OCI-LY3 (cell line): Measurements from ENCODE around the gene GINS1.

Source experiments
- H2AFZ ChIP-seq: fragments of 200-600, 300-600 bp; shearing (Covaris generic); 2 replicates; pipeline ENCODE4 v1.6.0; 2014; ENCODE audit warnings: antibody characterized with exemption, low read depth, low read length
- H3K27ac ChIP-seq: fragments of 200-600, 300-600 bp; sonication (generic); 2 replicates; pipeline ENCODE4 v1.5.1; 2014; ENCODE audit warnings: mild to moderate bottlenecking, low read length, moderate library complexity, mixed read lengths
- H3K27me3 ChIP-seq: fragments of 200-600, 300-600 bp; sonication (generic); 2 replicates; pipeline ENCODE4 v1.6.1; 2014; ENCODE audit warnings: low read depth, low read length, mixed read lengths
- H3K36me3 ChIP-seq: fragments of 200-600, 300-600 bp; sonication (generic); replicated peaks from 2 replicates; pipeline ENCODE3; 2014; ENCODE audit warnings: low read depth, low read length, mixed read lengths
- H3K4me1 ChIP-seq: fragments of 300-600, 200-600 bp; sonication (generic); 2 replicates; pipeline ENCODE4 v1.6.1; 2014; ENCODE audit warnings: low read length, mixed read lengths
- H3K4me2 ChIP-seq: fragments of 200-600, 300-600 bp; sonication (generic); 2 replicates; pipeline ENCODE4 v1.6.1; 2014; ENCODE audit warnings: low read length, mixed read lengths
- H3K4me3 ChIP-seq: fragments of 300-600, 200-600 bp; sonication (generic); 2 replicates; pipeline ENCODE4 v1.5.1; 2014; ENCODE audit warnings: antibody characterized with exemption, mild to moderate bottlenecking, low read length, moderate library complexity
- H3K79me2 ChIP-seq: fragments of 300-600, 200-600 bp; shearing (Covaris generic); 2 replicates; pipeline ENCODE4 v1.6.1; 2014; ENCODE audit warnings: mild to moderate bottlenecking, low read length, mixed read lengths
- H3K9ac ChIP-seq: fragments of 300-600, 200-600 bp; shearing (Covaris generic); 2 replicates; pipeline ENCODE4 v1.6.0; 2014; ENCODE audit warnings: mild to moderate bottlenecking, low read length, moderate library complexity
- H3K9me3 ChIP-seq: fragments of 200-600, 300-600 bp; shearing (Covaris generic); 2 replicates; pipeline ENCODE4 v1.6.1; 2014; ENCODE audit warnings: low read length, mixed read lengths; ENCODE audit not compliant: insufficient read depth
- H4K20me1 ChIP-seq: fragments of 200-600, 300-600 bp; sonication (generic); 2 replicates; pipeline ENCODE4 v1.6.1; 2016; ENCODE audit warnings: low read length, mixed read lengths; ENCODE audit not compliant: insufficient read depth
- EZH2phosphoT487 ChIP-seq: fragments of 200-600 bp; shearing (Covaris generic); IDR thresholded peaks from 2 replicates; pipeline ENCODE4 v1.6.1; 2018; ENCODE audit warnings: antibody characterized with exemption, mixed run types, low read depth
- TF ChIP-seq, protein P1 (sequence below): fragments of 200-600, 300-600 bp; sonication (generic); IDR thresholded peaks from 2 replicates; pipeline ENCODE4 v1.5.1; 2014; ENCODE audit warnings: antibody characterized with exemption, low read length, low read depth

The GINS1 gene

DNA sequence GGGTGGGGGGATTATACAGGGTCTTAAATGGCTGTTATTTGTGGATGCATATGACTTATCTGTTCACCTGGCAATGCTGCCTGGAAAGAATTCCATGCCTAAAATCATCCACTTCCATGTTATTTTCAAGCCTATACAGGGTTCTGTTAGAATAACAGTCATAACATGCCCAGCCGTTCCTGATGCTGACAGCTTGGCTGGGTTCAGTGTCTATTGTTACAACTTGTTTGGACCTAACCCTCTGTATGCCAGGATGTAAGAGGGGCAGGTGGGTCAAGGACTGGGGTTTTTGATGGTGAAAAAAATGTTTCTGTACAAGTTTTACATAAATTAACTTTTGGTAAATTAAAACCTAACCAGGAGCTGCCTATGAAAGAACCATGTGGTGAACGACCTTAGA, 79.8 kb downstream of the GINS1 start:
- H3K9ac ChIP-seq, result no peak overlapping the region
- no peaks in the 10 kb centered on the region for H3K79me2 ChIP-seq
- 0 out of 2 replicates have a peak, but pooled peaks cover 3% of the 10 kb centered on the region for H3K4me1 ChIP-seq
- no peak overlapping the region for H3K27ac ChIP-seq
- H3K9me3 ChIP-seq, result no peaks in the 10 kb centered on the region
- H2AFZ ChIP-seq, result no peak overlapping the region
- H4K20me1 ChIP-seq, result no peaks in the 10 kb centered on the region
- H3K4me3 ChIP-seq, result no peak overlapping the region
- no peaks in the 10 kb centered on the region for H3K36me3 ChIP-seq
- no peak for TF ChIP-seq EZH2phosphoT487
- TF ChIP-seq, protein P1, sequence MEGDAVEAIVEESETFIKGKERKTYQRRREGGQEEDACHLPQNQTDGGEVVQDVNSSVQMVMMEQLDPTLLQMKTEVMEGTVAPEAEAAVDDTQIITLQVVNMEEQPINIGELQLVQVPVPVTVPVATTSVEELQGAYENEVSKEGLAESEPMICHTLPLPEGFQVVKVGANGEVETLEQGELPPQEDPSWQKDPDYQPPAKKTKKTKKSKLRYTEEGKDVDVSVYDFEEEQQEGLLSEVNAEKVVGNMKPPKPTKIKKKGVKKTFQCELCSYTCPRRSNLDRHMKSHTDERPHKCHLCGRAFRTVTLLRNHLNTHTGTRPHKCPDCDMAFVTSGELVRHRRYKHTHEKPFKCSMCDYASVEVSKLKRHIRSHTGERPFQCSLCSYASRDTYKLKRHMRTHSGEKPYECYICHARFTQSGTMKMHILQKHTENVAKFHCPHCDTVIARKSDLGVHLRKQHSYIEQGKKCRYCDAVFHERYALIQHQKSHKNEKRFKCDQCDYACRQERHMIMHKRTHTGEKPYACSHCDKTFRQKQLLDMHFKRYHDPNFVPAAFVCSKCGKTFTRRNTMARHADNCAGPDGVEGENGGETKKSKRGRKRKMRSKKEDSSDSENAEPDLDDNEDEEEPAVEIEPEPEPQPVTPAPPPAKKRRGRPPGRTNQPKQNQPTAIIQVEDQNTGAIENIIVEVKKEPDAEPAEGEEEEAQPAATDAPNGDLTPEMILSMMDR, result no peak
- peaks cover 18% of the 10 kb centered on the region for H3K27me3 ChIP-seq
- no peak overlapping the region for H3K4me2 ChIP-seq

DNA sequence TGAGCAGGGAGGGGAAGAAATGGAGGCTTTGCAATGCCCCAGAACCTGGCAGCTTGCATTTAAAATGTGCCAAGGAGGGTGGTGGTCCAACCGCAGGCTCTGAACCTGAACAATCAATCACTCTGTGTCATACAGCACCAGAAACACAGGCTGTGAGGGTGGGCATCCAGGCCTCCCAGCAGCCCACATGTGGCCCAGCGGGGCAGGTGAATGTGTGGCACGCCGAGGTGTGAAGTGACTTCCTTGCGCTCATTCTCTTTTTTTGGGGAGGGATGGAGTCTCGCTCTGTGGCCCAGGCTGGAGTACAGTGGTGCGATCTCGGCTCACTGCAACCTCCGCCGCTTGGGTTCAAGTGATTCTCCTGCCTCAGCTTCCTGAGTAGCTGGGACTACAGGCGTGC, 80.5 kb downstream of the GINS1 start:
- Histone ChIP-seq H3K9me3 (no peaks in the 10 kb centered on the region), H3K27ac (no peak overlapping the region), H3K79me2 (no peaks in the 10 kb centered on the region), H3K27me3 (peaks cover 18% of the 10 kb centered on the region), H3K36me3 (no peaks in the 10 kb centered on the region), H3K4me2 (no peak overlapping the region), H2AFZ (no peak overlapping the region), H3K4me3 (no peak overlapping the region), H3K4me1 (0 out of 2 replicates have a peak, but pooled peaks cover 3% of the 10 kb centered on the region), H4K20me1 (no peaks in the 10 kb centered on the region), H3K9ac (no peak overlapping the region)
- TF ChIP-seq EZH2phosphoT487, result no peak
- TF ChIP-seq, protein P1, result no peak

DNA sequence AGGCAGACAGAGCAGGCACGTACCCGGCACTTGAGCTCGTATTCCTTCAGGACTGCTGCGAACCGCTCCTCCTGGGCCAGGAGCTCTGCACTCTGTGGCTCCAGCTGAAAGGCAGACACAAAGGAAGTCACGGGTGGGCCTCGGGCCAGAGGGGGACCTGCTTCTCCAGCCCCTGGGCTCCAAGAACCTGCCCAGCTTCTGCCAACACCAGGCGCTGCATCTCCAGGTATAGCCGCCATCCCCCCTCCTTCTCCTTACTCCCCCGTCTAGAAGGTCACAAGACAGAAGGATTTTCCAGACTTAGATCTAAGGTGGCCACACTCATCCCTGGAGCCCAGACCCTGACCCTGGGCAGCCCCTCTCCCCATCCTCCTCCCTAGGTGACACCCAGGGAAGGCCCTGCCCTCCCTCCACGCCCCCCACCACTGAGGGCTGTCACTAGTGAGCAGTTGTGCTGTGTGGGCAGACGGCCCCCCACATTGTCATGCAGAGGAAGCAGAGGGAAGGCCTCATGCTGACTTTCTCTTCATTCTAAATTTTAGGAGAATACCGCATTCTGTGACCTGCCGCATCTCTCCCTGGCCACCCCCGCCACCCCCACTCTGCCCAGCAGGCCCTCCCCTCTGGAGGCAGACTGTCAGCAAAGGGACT, 81.9 kb downstream of the GINS1 start:
- H2AFZ ChIP-seq, result no peak overlapping the region
- peaks cover 18% of the 10 kb centered on the region for H3K27me3 ChIP-seq
- H3K9ac ChIP-seq, result no peak overlapping the region
- no peaks in the 10 kb centered on the region for H3K36me3 ChIP-seq
- no peaks in the 10 kb centered on the region for H4K20me1 ChIP-seq
- H3K9me3 ChIP-seq, result no peaks in the 10 kb centered on the region
- no peak overlapping the region for H3K4me3 ChIP-seq
- no peak overlapping the region for H3K4me2 ChIP-seq
- H3K4me1 ChIP-seq, result 0 out of 2 replicates have a peak, but pooled peaks cover 3% of the 10 kb centered on the region
- no peak overlapping the region for H3K27ac ChIP-seq
- TF ChIP-seq, protein P1, result no peak
- TF ChIP-seq EZH2phosphoT487, result no peak
- H3K79me2 ChIP-seq, result no peaks in the 10 kb centered on the region

DNA sequence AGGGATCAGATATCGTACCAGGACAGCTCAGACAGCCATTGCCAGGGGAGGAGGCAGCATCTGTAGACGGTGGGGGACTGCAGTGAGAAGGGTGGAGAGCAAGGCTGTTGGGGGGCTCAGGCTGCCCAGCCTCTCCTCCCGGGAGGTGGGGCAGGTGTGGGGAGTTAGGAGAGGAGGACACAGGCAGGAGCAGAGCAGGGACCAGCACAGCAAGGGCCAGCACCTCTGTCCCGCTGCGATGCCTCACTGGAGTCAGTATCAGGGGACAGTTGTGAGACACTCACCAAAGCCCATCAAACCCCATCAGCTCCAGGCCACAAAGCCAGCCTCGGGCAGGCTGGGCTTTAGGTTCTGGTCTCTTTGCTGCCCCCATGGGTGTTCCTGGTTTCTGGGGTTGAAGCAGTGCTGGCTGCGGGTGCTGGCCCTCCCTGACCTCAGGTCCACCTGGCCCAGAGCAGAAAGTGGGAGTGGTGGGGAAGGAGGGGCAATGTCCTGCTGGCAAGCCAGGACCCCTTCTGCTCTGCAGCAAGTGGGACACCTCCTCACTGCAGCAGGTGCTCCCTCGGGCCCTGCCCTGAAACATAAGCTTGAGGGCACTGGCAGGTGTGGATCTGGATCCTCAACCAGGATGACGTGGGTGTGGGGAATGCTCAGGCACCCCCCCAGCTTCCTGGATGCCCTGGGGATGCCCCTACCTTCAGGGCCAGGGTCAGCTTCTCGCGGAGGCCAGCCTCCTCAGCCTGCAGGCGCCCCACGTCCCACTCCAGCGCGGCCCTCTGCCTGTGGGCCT, 83.4 kb downstream of the GINS1 start:
- H2AFZ ChIP-seq, result no peak overlapping the region
- H3K9me3 ChIP-seq, result no peaks in the 10 kb centered on the region
- H3K4me3 ChIP-seq, result no peak overlapping the region
- no peaks in the 10 kb centered on the region for H4K20me1 ChIP-seq
- H3K27me3 ChIP-seq, result peaks cover 7% of the 10 kb centered on the region; the same call in 1 of the 2 replicates
- no peaks in the 10 kb centered on the region for H3K4me1 ChIP-seq
- H3K27ac ChIP-seq, result no peak overlapping the region
- no peak overlapping the region for H3K4me2 ChIP-seq
- H3K36me3 ChIP-seq, result no peaks in the 10 kb centered on the region
- TF ChIP-seq, protein P1, result no peak
- TF ChIP-seq EZH2phosphoT487, result no peak
- no peak overlapping the region for H3K9ac ChIP-seq
- no peaks in the 10 kb centered on the region for H3K79me2 ChIP-seq
